Measurements from ENCODE around the gene ARL17B. TPM values are rescaled to one million over a fixed set of nuclear protein-coding genes. Genes with fewer than 3 reads are reported as not detected.
"Not testable (repeated sequence)": the region's sequence is repeated elsewhere in the genome, so short reads cannot be mapped to it uniquely, and the experiment has no call there.

ARL17B gene
- polyA plus RNA-seq, 2 donors = 5.7 to 6.4 TPM

- H3K9me3 ChIP-seq (ENCODE audit: control insufficient read depth in 2 of 2, insufficient read depth in 1 of 2, low read depth in 1 of 2, low read length in 1 of 2); H3K4me1 ChIP-seq (ENCODE audit: control insufficient read depth in 2 of 2, insufficient read depth in 2 of 2, low read length in 1 of 2); H3K4me3 ChIP-seq (ENCODE audit: low read depth in 1 of 2, low read length in 2 of 2); H3K27me3 ChIP-seq (ENCODE audit: control insufficient read depth in 1 of 2, insufficient read depth in 2 of 2, low read length in 2 of 2); H3K36me3 ChIP-seq (ENCODE audit: control insufficient read depth in 2 of 2, insufficient read depth in 2 of 2, low read length in 1 of 2); H3K27ac ChIP-seq (ENCODE audit: low read depth in 2 of 2, low read length in 1 of 2): not testable (repeated sequence)
- WGBS, 2 donors = no CpG with 5 or more reads among the region's 7 CpGs
These were observed 11.9 kb upstream of the ARL17B start for GRCh38 chr17:46373418-46373817.

- not testable (repeated sequence) for H3K27ac ChIP-seq (ENCODE audit: low read depth in 2 of 2, low read length in 1 of 2); H3K4me1 ChIP-seq (ENCODE audit: control insufficient read depth in 2 of 2, insufficient read depth in 2 of 2, low read length in 1 of 2); H3K27me3 ChIP-seq (ENCODE audit: control insufficient read depth in 1 of 2, insufficient read depth in 2 of 2, low read length in 2 of 2); H3K9me3 ChIP-seq (ENCODE audit: control insufficient read depth in 2 of 2, insufficient read depth in 1 of 2, low read depth in 1 of 2, low read length in 1 of 2); H3K4me3 ChIP-seq (ENCODE audit: low read depth in 1 of 2, low read length in 2 of 2); H3K36me3 ChIP-seq (ENCODE audit: control insufficient read depth in 2 of 2, insufficient read depth in 2 of 2, low read length in 1 of 2)
- no CpG with 5 or more reads among the region's 95 CpGs for WGBS, 2 donors
These were observed 11.0 kb upstream of the ARL17B start for GRCh38 chr17:46372236-46373229.

GRCh38 chr17:46367520-46367919 is 6.0 kb upstream of the ARL17B start:
- H3K27ac ChIP-seq (ENCODE audit: low read depth in 2 of 2, low read length in 1 of 2); H3K4me1 ChIP-seq (ENCODE audit: control insufficient read depth in 2 of 2, insufficient read depth in 2 of 2, low read length in 1 of 2); H3K9me3 ChIP-seq (ENCODE audit: control insufficient read depth in 2 of 2, insufficient read depth in 1 of 2, low read depth in 1 of 2, low read length in 1 of 2); H3K36me3 ChIP-seq (ENCODE audit: control insufficient read depth in 2 of 2, insufficient read depth in 2 of 2, low read length in 1 of 2); H3K4me3 ChIP-seq (ENCODE audit: low read depth in 1 of 2, low read length in 2 of 2); H3K27me3 ChIP-seq (ENCODE audit: control insufficient read depth in 1 of 2, insufficient read depth in 2 of 2, low read length in 2 of 2): not testable (repeated sequence)
- WGBS, 2 donors = no CpG with 5 or more reads among the region's 3 CpGs

- not testable (repeated sequence) for H3K36me3 ChIP-seq (ENCODE audit: control insufficient read depth in 2 of 2, insufficient read depth in 2 of 2, low read length in 1 of 2); H3K9me3 ChIP-seq (ENCODE audit: control insufficient read depth in 2 of 2, insufficient read depth in 1 of 2, low read depth in 1 of 2, low read length in 1 of 2)
These were observed 326 bp downstream of the ARL17B start for GRCh38 chr17:46361145-46361735.

GRCh38 chr17:46353856-46354255 is 7.7 kb downstream of the ARL17B start:
- H3K9me3 ChIP-seq (ENCODE audit: control insufficient read depth in 2 of 2, insufficient read depth in 1 of 2, low read depth in 1 of 2, low read length in 1 of 2); H3K27ac ChIP-seq (ENCODE audit: low read depth in 2 of 2, low read length in 1 of 2); H3K27me3 ChIP-seq (ENCODE audit: control insufficient read depth in 1 of 2, insufficient read depth in 2 of 2, low read length in 2 of 2); H3K4me3 ChIP-seq (ENCODE audit: low read depth in 1 of 2, low read length in 2 of 2); H3K36me3 ChIP-seq (ENCODE audit: control insufficient read depth in 2 of 2, insufficient read depth in 2 of 2, low read length in 1 of 2); H3K4me1 ChIP-seq (ENCODE audit: control insufficient read depth in 2 of 2, insufficient read depth in 2 of 2, low read length in 1 of 2): not testable (repeated sequence)
- WGBS, 2 donors = no CpG with 5 or more reads among the region's 4 CpGs

More at GRCh38 chr17:46361145-46361735, 326 bp downstream of the ARL17B start:
- not testable (repeated sequence) for H3K4me1 ChIP-seq (ENCODE audit: control insufficient read depth in 2 of 2, insufficient read depth in 2 of 2, low read length in 1 of 2); H3K27me3 ChIP-seq (ENCODE audit: control insufficient read depth in 1 of 2, insufficient read depth in 2 of 2, low read length in 2 of 2); H3K4me3 ChIP-seq (ENCODE audit: low read depth in 1 of 2, low read length in 2 of 2); H3K27ac ChIP-seq (ENCODE audit: low read depth in 2 of 2, low read length in 1 of 2)
- no CpG with 5 or more reads among the region's 42 CpGs for WGBS, 2 donors

GRCh38 chr17:46349060-46349459 is 12.5 kb downstream of the ARL17B start:
- no CpG with 5 or more reads among the region's 1 CpG for WGBS, 2 donors
- H3K4me1 ChIP-seq (ENCODE audit: control insufficient read depth in 2 of 2, insufficient read depth in 2 of 2, low read length in 1 of 2); H3K27ac ChIP-seq (ENCODE audit: low read depth in 2 of 2, low read length in 1 of 2); H3K4me3 ChIP-seq (ENCODE audit: low read depth in 1 of 2, low read length in 2 of 2); H3K9me3 ChIP-seq (ENCODE audit: control insufficient read depth in 2 of 2, insufficient read depth in 1 of 2, low read depth in 1 of 2, low read length in 1 of 2); H3K36me3 ChIP-seq (ENCODE audit: control insufficient read depth in 2 of 2, insufficient read depth in 2 of 2, low read length in 1 of 2); H3K27me3 ChIP-seq (ENCODE audit: control insufficient read depth in 1 of 2, insufficient read depth in 2 of 2, low read length in 2 of 2): not testable (repeated sequence)

- not testable (repeated sequence) for H3K9me3 ChIP-seq (ENCODE audit: control insufficient read depth in 2 of 2, insufficient read depth in 1 of 2, low read depth in 1 of 2, low read length in 1 of 2); H3K36me3 ChIP-seq (ENCODE audit: control insufficient read depth in 2 of 2, insufficient read depth in 2 of 2, low read length in 1 of 2); H3K27me3 ChIP-seq (ENCODE audit: control insufficient read depth in 1 of 2, insufficient read depth in 2 of 2, low read length in 2 of 2); H3K4me3 ChIP-seq (ENCODE audit: low read depth in 1 of 2, low read length in 2 of 2); H3K27ac ChIP-seq (ENCODE audit: low read depth in 2 of 2, low read length in 1 of 2); H3K4me1 ChIP-seq (ENCODE audit: control insufficient read depth in 2 of 2, insufficient read depth in 2 of 2, low read length in 1 of 2)
- no CpG with 5 or more reads among the region's 2 CpGs for WGBS, 2 donors
These were observed 13.2 kb downstream of the ARL17B start for GRCh38 chr17:46348345-46348744.

- not testable (repeated sequence) for H3K27ac ChIP-seq (ENCODE audit: low read depth in 2 of 2, low read length in 1 of 2); H3K9me3 ChIP-seq (ENCODE audit: control insufficient read depth in 2 of 2, insufficient read depth in 1 of 2, low read depth in 1 of 2, low read length in 1 of 2); H3K27me3 ChIP-seq (ENCODE audit: control insufficient read depth in 1 of 2, insufficient read depth in 2 of 2, low read length in 2 of 2); H3K4me3 ChIP-seq (ENCODE audit: low read depth in 1 of 2, low read length in 2 of 2); H3K36me3 ChIP-seq (ENCODE audit: control insufficient read depth in 2 of 2, insufficient read depth in 2 of 2, low read length in 1 of 2); H3K4me1 ChIP-seq (ENCODE audit: control insufficient read depth in 2 of 2, insufficient read depth in 2 of 2, low read length in 1 of 2)
- no CpG with 5 or more reads among the region's 3 CpGs for WGBS, 2 donors
These were observed 19.4 kb downstream of the ARL17B start for GRCh38 chr17:46342131-46342530.

GRCh38 chr17:46341220-46341619 is 20.3 kb downstream of the ARL17B start:
- WGBS, 2 donors = no CpG with 5 or more reads among the region's 19 CpGs

GRCh38 chr17:46294831-46295230 is 66.7 kb downstream of the ARL17B start, which contains the start of gene LRRC37A:
LRRC37A (plus strand) TSS chr17:46295131; CDS start chr17:46295134, 3 bp downstream.
- H3K4me1 ChIP-seq (ENCODE audit: control insufficient read depth in 2 of 2, insufficient read depth in 2 of 2, low read length in 1 of 2); H3K4me3 ChIP-seq (ENCODE audit: low read depth in 1 of 2, low read length in 2 of 2); H3K27me3 ChIP-seq (ENCODE audit: control insufficient read depth in 1 of 2, insufficient read depth in 2 of 2, low read length in 2 of 2); H3K9me3 ChIP-seq (ENCODE audit: control insufficient read depth in 2 of 2, insufficient read depth in 1 of 2, low read depth in 1 of 2, low read length in 1 of 2); H3K36me3 ChIP-seq (ENCODE audit: control insufficient read depth in 2 of 2, insufficient read depth in 2 of 2, low read length in 1 of 2); H3K27ac ChIP-seq (ENCODE audit: low read depth in 2 of 2, low read length in 1 of 2): not testable (repeated sequence)
- WGBS, 2 donors = no CpG with 5 or more reads among the region's 16 CpGs

More at GRCh38 chr17:46341220-46341619, 20.3 kb downstream of the ARL17B start:
- H3K4me3 ChIP-seq (ENCODE audit: low read depth in 1 of 2, low read length in 2 of 2); H3K36me3 ChIP-seq (ENCODE audit: control insufficient read depth in 2 of 2, insufficient read depth in 2 of 2, low read length in 1 of 2); H3K27me3 ChIP-seq (ENCODE audit: control insufficient read depth in 1 of 2, insufficient read depth in 2 of 2, low read length in 2 of 2); H3K27ac ChIP-seq (ENCODE audit: low read depth in 2 of 2, low read length in 1 of 2); H3K9me3 ChIP-seq (ENCODE audit: control insufficient read depth in 2 of 2, insufficient read depth in 1 of 2, low read depth in 1 of 2, low read length in 1 of 2); H3K4me1 ChIP-seq (ENCODE audit: control insufficient read depth in 2 of 2, insufficient read depth in 2 of 2, low read length in 1 of 2): not testable (repeated sequence)

All from esophagus (tissue), 2 donors.